Head of caudate nucleus (tissue), 42 donors: Measurements from ENCODE around the gene WIPI1.
"Not testable (repeated sequence)": the region's sequence is repeated elsewhere in the genome, so short reads cannot be mapped to it uniquely, and the experiment has no call there.

ENCODE experiments used
- DNase-seq, 42 donors: peaks; one replicate each; pipeline versions ENCODE4 v3.0.0 to v3.0.0-alpha.2; 2020 to 2021; ENCODE audit warnings: mixed read lengths in 7 of 42
- intact Hi-C: fragments of 100-400 bp; cut with DNase I; formaldehyde crosslinking; loops from one replicate; pipeline ENCODE4 v1.15.0; 2022

WIPI1 gene

GRCh38 chr17:68381076-68381900, 76.0 kb downstream of the WIPI1 start:
- intact Hi-C loops = no loop called here
- no peak for DNase-seq

DNA sequence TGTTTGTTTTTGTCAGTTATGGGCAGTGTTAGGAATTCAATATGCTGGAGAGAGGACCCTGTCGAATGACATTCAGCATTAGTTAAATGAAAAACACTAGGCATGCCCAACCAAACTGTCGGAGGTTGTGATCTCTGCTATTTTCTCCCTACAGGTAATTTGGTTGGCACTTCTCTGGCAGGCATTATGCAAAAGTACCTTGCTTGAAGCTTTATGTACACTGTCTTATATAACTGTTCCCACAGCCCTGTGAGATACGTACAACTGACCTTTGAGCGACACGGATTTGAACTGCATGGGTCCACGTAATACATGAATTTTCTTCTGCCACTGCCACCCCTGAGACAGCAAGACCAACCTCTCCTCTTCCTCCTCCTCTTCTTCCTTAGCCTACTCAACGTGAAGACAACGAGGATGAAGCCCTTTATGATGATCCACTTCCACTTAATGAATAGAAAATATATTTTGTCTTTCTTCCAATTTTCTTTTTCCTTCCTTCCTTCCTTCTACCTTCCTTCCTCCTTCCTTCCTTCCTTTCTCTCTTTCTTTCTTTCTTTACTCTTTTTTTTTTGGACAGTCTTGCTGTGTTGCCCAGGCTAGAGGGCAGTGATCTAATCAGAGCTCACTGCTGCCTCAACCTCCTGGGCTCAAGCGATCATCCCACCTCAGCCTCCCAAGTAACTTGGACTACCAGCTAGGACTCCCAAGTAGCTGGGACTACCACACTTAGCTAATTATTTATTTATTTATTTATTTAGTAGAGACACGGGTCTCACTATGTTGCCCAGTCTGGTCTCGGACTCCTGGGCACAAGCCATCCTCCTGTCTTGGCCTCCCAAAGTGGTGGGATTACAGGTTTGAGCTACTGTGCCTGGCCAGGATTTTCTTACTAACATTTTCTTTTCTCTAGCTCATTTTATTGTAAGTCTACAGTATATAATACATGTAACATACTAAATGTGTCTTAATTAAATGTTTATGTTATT, 77.3 kb downstream of the WIPI1 start:
- DNase-seq = no peak
- intact Hi-C loops = no loop called here

DNA sequence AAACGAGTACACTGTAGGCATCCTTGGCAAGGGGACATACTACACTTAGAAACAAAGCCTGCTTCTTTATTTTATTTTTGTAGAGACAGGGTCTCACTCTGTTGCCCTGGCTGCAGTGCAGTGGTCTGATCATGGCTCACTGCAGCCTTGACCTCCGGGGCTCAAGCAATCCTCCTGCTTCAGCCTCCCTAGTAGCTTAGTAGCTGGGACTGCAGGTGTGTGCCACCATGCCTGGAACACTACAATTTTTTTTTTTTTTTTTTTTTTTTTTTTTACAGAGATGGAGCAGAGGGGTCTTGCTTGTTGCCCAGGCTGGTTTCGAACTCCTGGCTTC, 78.2 kb downstream of the WIPI1 start:
- DNase-seq = no peak
- intact Hi-C loops = no loop called here

GRCh38 chr17:68378268-68379176, 78.8 kb downstream of the WIPI1 start:
- intact Hi-C loops = no loop called here
- peak in 39 of 42 donors; percentile 9 to 87 (median 34) for DNase-seq

GRCh38 chr17:68377771-68378267, 79.5 kb downstream of the WIPI1 start:
- intact Hi-C loops = no loop called here
- peak in 2 of 42 donors; percentile 2 to 56 for DNase-seq

DNA sequence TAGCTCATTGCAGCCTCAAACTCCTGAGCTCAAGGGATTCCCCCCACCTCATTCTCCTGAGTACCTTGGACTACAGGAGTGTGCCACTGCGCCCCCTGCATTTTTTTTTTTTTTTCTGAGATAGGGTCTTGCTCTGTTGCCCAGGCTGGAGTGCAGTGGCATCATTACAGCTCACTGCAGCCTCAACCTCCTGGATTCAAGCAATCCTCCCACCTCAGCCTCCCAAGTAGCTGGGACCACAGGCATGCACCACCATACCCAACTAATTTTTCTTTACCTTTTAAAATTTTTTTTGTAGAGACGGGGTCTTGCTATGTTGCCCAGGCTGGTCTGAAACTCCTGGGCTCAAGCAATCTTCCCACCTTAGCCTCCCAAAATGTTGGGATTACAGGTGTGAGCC, 81.1 kb downstream of the WIPI1 start:
- DNase-seq, intact Hi-C loops: not testable (repeated sequence)

GRCh38 chr17:68375566-68375965, 81.7 kb downstream of the WIPI1 start:
- intact Hi-C loops = no loop called here
- no peak for DNase-seq
